HG02973 (cell line): ENCODE data around the gene SYNPR.
A peak's percentile ranks its signal among the peaks of the same experiment; 100 is the strongest.

Source experiments
- ATAC-seq: cut with Tn5 transposase; IDR thresholded peaks from one replicate; pipeline ENCODE4 v1.9.1; 2021; ENCODE audit warnings: moderate library complexity; ENCODE audit not compliant: unreplicated experiment

The SYNPR gene

GRCh38 chr3:63523100-63523499 is 245.0 kb downstream of the SYNPR start:
- ATAC-seq: no peak

GRCh38 chr3:63528325-63529000 is 250.4 kb downstream of the SYNPR start:
- ATAC-seq: no peak

DNA sequence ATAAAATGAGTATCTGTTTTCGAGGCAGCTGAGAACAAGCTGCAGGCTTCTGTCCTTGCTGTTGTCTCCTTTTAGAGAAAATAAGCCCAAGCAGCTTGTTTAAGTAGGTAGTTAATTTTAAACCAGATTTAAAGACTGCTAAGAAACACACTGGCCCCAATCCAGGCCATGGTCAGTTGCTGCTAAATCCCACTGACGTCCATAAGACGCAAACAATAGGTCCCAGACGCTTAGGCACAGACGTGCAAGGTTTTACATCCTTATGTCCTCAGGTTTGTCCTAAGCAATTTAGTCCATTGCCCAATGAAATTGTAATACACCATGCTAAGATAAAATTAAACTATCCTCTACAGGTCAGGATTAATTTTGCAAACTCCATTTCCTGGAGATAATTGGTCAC is 254.4 kb downstream of the SYNPR start:
- ATAC-seq: no peak

DNA sequence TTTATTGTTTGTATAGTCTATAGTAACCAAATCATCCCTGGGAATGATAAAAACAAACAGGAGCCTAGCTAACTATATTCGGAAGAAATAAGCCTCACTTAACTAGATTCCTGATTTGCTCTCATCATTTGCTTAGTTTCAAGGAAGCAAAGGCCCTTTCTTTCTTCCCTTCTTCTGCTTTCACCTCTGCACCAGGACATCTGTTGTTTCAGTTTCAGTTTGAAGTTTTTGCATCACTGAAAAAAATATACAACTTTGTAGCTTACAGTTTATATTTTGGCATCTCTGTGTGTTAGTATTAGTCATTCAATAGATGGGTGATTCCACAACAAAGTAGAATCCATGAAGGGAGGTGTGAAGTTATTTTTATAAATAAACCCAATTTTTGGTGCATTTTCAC is 260.8 kb downstream of the SYNPR start:
- peak; percentile 66 for ATAC-seq

- ATAC-seq: no peak
Observed at GRCh38 chr3:63555767-63556166, 277.7 kb downstream of the SYNPR start.

GRCh38 chr3:63556401-63556800 is 278.3 kb downstream of the SYNPR start:
- ATAC-seq: no peak

DNA sequence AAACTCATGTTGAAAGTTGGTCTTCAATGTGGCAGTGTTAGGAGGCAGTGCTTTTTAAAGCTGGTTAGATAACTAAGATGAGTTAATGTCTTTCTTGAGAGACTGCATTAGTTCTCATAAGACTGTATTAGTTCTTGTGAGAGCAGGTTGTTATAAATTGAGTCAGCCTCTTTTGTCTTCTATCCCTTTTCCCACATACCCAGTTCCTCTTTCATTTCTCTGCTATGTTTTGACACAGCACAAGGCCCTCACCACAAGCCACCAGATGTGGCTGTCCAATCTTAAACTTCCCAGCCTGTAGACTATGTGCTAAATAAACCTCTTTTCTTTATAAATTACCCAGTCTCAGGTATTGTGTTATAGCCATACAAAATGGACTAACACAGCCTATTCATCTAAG is 279.8 kb downstream of the SYNPR start:
- ATAC-seq: peak; percentile 99

DNA sequence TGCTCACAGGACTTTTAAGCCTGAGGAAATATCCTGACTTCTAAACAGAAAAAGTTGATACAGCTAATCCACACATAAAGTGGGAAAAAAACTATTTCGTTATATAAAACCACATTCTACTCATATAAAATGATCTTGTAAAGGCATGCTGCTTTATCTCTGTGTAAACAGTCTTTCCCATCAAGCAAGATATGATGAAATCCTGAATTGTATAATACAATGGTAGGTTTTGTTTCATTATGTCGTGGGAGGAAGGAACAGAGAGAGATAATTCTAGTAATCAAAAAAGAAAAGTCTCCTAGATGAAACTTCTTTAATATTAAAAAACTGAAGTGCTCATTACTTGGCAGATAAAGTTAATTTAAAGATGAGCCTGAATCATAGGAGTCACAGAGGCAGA is 281.8 kb downstream of the SYNPR start:
- ATAC-seq: no peak

DNA sequence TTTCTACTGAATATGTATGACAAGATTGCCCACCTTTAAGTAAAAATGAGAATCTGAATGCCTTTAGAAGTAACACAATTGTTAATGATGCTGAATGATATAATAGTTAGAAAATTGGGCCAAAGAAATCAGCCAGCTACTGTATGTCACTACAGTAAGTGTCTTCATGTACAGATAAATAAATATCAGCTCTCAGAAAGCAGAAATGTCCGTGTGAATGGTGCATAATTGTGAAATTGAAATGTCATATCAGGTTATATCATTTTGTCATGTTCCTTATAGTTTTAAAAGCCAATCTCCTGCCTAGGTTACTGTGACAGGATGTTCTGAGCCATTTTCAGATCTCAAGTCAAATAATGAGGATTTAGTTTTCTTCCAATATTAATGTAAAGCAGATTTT is 283.8 kb downstream of the SYNPR start:
- ATAC-seq: no peak

DNA sequence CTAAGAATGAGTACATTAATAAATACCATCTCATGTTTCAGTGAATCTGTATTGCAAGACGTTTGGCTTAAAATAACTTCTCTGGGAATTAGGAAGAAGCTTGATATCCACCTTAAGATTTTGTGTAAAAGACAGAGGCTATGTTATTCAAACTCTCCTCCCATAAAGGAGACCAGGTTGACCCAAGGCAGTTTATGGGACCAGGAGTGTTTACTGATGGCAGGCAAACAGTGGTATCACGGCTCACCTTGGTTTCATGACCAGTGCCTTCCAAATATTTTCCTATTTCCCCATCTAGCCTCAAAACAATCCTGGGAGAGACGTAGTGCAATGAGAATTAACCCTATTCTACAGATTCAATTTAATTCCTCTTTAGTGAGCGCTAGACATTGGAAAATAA is 284.2 kb downstream of the SYNPR start:
- no peak for ATAC-seq

DNA sequence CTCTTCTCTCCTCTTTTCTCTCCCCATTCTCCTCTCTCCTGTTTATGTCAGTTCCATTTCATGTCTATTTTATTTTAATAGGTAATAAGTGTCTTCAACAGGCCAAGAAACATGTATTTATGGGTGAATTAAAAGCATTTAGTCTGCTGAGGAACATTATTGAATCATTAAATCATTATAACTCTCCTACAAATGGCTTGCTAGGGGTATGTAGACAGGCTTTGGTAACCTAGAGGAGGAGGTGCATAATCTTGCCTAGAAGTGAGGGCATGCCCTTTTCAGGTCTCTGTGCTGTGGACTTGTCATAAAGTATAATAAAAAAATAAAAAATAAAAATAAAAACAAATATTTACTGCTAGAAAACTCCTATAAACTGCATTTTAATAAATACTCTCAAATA is 285.5 kb downstream of the SYNPR start:
- ATAC-seq: no peak

GRCh38 chr3:63565220-63565619 is 287.1 kb downstream of the SYNPR start:
- no peak for ATAC-seq

DNA sequence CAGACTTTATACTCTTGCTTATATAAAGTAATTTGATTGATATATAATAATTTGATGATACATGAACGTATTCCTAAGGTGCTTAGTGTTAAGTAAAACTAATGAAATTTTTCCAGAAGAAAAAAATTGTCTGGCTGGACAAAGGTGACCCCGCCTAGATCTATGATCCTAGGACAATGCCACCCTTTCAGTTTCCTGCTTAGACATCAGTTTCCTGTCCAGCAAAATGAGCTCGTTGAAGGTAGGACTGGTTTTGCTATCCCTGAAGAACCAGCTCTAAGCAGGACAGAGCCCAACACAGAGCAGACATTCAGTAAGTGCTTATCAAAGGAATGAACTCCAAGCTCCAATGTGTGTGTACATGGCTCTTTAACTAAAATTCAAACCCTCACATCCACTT is 293.6 kb downstream of the SYNPR start:
- ATAC-seq: no peak

DNA sequence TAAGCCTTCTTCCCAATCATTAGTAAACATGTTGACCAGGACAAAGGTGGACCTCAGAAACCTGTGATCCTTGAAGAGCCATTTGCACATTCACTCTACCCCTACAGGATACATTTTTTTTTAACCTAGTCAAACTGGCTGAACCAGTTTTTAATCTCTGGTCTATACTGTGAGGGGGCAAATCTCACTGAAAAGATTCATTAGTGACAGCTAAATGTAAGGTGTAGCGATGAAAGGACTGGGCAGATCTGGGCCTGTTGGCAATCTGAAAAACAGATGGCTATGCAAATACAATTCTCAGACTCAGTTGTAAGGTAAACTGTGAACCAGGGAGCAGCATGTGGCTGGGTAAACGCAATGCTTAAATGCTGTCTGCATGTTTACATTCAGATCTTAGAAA is 298.7 kb downstream of the SYNPR start:
- ATAC-seq: no peak

GRCh38 chr3:63578858-63579257 is 300.8 kb downstream of the SYNPR start:
- ATAC-seq: no peak

- ATAC-seq: no peak
Observed at GRCh38 chr3:63580151-63580550, 302.0 kb downstream of the SYNPR start.

GRCh38 chr3:63582943-63583500 is 304.9 kb downstream of the SYNPR start:
- ATAC-seq: no peak

DNA sequence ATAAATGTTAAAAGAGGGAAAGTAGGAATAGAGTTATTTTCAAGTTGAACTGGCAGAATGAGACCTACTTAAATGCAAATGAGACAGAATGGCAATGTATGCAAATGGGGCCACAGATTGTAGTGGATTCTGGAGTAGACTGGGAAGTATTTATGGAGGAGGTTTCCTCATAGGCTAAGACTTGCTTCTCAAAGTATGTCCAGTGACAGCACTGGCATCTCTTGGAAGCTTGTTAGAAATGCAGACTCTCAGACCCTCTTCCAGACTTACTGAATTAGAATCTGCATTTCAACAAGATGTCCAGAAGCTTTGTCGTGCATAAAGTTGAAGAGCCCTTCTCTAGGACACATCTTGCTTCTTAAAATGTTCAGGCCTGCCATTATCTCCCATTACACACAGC is 306.6 kb downstream of the SYNPR start:
- no peak for ATAC-seq

GRCh38 chr3:63585927-63586326 is 307.8 kb downstream of the SYNPR start:
- ATAC-seq: no peak

DNA sequence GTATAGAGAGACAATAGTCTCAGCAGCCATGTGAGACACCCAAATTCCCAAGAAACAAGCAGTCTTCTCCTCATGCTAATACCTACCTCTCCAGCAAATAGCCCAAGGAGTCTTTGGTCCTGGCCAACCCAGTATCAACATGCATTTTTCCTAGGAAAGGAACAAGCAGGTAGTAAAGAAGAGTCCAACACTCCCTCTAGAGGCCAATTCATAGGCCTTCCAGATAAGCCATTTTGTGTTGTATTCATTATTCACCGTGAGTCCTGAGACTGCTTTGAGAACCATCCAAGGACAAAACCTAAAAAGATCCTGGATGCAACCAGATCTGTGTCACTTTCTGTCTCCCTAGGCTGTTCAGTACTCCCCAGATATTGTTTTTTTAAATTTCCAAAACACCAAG is 310.8 kb downstream of the SYNPR start:
- ATAC-seq: no peak

- no peak for ATAC-seq
Observed at GRCh38 chr3:63593779-63594178, 315.7 kb downstream of the SYNPR start.

GRCh38 chr3:63595221-63595620 is 317.1 kb downstream of the SYNPR start:
- ATAC-seq: no peak

DNA sequence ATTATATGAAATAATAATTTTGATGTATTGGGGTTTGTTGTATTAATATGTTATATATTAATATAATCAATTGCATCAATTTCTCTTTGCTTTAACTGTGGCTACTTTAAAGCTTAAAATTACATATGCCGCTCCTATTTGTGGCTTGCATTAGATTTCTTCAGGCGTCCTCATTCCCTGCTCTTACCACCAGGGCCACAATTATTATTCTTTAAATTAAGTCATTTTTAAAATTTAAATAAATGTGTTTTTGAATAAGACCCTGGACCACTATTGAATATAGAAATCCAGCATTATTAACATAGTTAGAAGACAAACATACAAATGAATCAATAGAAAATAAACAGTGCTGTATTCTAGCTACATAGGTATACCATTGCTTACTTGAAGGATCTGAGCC is 318.9 kb downstream of the SYNPR start:
- ATAC-seq: no peak
